Fibroblast of skin of back (primary cell): ENCODE measurements around the gene RIMS1.
"Not testable (repeated sequence)": the region's sequence is repeated elsewhere in the genome, so short reads cannot be mapped to it uniquely, and the experiment has no call there.

ENCODE experiments used
- DNase-seq: peaks from one replicate; pipeline ENCODE4 v3.0.0-alpha.2; 2013

Gene RIMS1

GRCh38 chr6:72335203-72335602 is 448.9 kb downstream of the RIMS1 start:
- DNase-seq, result not testable (repeated sequence)

DNA sequence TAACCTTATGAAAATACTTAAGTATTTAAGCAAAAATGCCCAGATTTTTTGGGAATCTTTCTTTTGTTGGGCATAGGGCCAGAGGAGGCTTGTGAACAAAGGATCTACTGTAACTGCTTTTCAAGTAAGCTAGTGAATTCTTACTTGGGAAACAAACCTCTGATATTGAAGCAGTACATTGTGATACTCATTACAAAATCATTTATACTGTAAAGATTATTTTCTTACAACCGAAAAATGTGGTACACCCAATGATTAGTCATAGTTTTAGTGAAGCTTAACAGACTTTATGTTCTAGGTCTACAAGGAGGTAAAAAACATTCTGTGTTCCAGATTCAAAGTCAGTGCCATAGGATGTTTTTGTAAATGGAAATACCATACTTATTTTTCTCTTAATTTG is 462.6 kb downstream of the RIMS1 start:
- DNase-seq, result peak; percentile 58

GRCh38 chr6:72350296-72350881 is 464.0 kb downstream of the RIMS1 start:
- no peak for DNase-seq

- DNase-seq, result peak; percentile 97
Observed at GRCh38 chr6:72363844-72364740, 477.7 kb downstream of the RIMS1 start.

GRCh38 chr6:72365773-72366172 is 479.4 kb downstream of the RIMS1 start:
- DNase-seq, result no peak

- no peak for DNase-seq
Observed at GRCh38 chr6:72367439-72367838, 481.1 kb downstream of the RIMS1 start.

GRCh38 chr6:72371473-72371872 is 485.1 kb downstream of the RIMS1 start:
- DNase-seq, result no peak

DNA sequence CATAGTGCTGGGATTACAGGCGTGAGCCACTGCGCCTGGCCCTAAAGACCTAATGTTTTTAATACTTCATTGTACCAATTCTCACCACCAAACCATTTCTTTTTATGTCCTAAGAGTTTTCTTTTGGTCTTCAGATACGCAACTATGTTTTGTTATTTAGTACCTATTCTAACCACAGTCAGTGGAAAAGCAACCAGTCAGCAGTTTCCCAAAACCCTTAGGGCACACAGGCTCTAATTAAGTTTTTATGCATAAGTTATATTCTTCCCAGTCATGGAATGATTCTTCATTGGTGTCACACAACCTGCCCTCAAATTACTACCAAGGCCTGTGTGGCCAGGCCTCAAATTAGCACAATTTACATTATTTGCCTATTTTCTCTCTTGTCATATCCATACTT is 487.8 kb downstream of the RIMS1 start:
- no peak for DNase-seq

DNA sequence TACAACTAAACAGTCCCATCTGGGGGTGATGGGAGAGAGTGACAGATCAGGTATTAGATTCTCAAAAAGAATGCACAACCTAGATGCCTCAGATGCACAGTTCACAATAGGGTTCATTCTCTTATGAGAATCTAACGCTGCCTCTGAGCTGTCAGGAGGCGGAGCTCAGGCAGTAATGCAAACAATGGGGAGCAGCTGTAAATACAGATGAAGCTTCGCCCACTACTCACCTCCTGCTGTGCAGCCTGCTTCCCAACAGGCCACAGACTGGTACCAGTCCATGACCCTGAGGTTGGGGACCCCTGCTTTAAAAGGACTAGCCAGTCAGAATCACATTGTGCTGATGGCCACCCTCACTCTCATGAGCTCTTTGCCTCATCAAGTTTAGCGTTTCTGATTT is 488.5 kb downstream of the RIMS1 start:
- DNase-seq, result no peak

GRCh38 chr6:72376736-72377135 is 490.4 kb downstream of the RIMS1 start:
- DNase-seq, result no peak

DNA sequence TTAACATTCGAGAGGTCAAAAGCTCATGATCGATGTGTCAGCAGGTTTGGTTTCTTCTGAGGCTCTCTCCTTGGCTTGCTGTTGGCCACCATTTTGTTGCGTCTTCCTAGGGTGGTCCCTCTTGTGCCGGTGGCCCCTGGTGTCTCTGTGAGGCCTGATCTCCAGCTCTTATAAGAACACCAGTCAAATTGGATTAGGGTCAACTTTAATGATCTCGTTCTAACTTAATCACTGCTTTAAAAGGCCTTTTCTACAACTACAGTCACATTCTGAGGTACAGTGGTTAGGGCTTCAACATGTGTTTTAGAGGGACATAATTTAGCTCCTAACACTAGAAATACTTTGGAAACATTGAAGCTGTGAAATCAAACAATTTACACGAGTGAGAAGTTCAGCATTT is 494.7 kb downstream of the RIMS1 start:
- no peak for DNase-seq

GRCh38 chr6:72382602-72383529 is 496.5 kb downstream of the RIMS1 start:
- DNase-seq, result no peak

GRCh38 chr6:72386324-72386723 is 500.0 kb downstream of the RIMS1 start:
- peak; percentile 18 for DNase-seq

DNA sequence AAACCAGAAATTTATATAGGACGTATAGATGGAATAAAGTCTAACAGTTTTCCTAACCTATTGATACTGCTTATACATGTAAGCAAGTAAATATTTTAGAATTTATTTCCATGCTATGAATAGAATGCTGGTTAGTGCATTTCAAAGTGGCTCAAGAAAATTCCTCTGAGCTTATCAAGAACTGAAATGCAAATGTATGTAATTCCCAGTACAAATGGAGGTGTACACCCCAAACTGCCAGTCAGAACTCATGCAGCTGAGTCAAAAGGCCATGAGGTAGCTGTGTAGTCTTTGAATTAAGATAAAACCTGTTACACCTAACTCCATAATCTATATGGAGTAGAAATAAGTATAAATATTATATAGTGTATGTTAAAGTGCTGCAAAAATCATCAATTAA is 503.3 kb downstream of the RIMS1 start:
- no peak for DNase-seq

DNA sequence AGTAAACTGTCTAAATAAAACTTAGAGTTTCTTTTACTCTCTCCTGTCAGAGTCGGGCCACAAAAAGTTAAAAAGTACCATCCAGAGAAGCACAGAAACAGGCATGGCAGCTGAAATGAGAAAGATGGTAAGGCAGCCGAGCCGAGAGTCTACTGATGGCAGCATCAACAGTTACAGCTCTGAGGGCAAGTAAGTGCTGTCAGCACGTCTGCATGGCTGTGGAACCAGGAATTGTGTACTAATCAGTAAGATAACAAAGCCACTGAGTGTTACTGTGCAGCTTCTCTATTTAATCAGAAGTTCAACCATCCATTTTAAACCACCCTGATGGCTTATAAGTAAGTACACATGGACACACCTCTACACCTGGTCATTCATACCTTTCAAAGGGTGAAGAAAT is 504.2 kb downstream of the RIMS1 start:
- DNase-seq, result no peak

DNA sequence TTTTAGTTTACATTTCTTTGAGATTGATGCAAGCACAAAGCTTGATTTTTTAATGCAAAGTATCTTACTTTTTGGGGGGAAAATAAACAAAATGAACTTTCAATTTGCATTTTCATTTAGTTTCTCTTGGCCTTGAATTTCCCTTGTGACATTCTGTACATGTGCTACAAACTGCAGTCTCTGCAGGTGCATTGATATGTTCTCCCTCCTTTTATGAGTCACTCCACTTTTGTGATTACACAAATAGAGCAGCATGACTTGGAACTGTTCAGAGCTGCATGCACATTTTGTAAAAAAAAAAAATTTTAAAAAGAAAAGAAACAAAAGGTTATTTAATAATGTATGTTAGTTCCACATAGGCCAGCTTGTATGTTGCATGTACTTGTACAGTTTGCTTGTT is 515.5 kb downstream of the RIMS1 start:
- DNase-seq, result no peak

DNA sequence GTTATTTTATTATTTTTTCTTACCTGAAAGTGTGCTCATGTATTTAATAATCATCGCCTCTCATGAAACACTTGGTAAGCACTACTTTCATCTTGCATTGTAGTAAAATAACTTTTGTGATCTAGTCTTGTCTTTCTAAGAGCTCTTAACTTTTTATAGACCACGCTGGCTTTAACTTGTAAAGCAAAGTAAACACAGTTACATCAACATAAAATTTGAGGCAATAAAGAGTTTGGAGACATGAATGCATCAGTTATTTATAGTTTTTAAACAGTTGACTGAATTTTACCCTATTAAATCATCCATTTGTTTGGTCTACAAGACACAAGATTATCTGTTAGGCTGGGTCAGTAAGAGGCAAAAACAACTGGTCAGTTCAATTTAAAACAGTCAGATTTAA is 517.1 kb downstream of the RIMS1 start:
- no peak for DNase-seq

- DNase-seq, result no peak
Observed at GRCh38 chr6:72406517-72406916, 520.2 kb downstream of the RIMS1 start.

DNA sequence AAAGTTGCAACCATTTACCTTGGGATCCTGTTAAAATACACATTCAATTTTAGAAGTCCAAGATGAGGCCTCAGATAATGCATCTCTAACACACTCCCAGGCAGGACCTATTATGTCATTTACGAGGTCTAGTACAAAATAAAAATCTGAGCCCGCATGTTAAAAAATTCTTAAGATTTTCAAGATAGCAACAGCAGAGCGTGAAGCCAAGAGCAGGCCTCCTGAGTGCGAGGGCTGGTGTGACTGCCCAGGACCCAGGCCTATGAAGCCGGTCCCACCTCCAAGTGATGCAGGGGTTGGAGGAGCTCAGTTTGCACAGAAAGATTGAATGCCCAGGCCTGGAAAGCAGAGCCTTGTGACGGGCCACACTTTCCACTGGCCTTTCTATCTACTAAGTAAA is 524.4 kb downstream of the RIMS1 start:
- no peak for DNase-seq

GRCh38 chr6:72411872-72412708 is 525.7 kb downstream of the RIMS1 start:
- peak; percentile 61 for DNase-seq

DNA sequence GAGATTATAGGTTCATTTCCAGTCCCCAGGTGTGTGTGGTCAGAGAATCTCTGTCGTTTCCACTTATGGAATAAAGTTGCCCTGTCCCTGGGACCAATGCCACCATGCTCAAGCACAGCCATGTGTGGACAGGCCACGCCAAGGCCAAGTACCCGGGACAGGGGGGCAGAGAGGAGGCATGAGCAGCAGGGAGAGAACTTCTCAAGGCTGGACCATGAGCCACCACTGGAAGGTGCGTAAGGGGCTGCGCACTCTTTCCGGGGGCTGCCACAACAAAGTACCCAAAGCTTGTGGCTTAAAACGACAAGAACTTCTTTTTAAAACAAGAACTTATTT is 526.3 kb downstream of the RIMS1 start:
- no peak for DNase-seq

DNA sequence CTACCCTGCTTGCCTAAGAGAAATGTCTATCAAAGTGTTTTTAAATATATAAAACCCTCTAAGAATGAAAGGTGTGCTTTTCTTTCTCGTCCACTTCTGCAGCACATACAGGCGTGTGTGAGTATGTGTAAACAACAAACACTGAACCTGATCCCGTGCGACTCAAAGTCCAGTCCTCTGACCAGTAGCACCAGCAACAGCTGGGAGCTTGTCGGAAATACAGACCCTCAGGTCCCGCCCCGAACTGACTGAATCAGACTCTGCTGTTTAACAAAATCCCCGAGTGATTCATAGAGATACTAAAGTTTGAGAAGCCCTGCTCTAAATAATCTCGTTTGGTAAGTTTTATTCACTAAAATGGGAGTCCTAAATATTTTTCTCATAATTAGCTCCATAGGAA is 527.5 kb downstream of the RIMS1 start:
- DNase-seq, result no peak
